ENCODE data around the gene BBS1. TPM values are rescaled to one million over a fixed set of nuclear protein-coding genes. Genes with fewer than 3 reads are reported as not detected.

Gene BBS1
- total RNA-seq, 2 experiments from 2014 or later = 16.8 to 16.9 TPM

- POLR2A ChIA-PET = interaction anchor here (1.3 kb wide), 1 partner anchor 17 kb away, joined by 3 read pairs; no protein-coding TSS in a partner anchor
Measured at GRCh38 chr11:66548774-66549630, 38.6 kb downstream of the BBS1 start.

GRCh38 chr11:66549696-66550095 lies 39.3 kb downstream of the BBS1 start:
- H3K27me3 Mint-ChIP-seq = peaks cover 15% of the 10 kb centered on the region
- H3K36me3 Mint-ChIP-seq (ENCODE audit: low read depth) = no peaks in the 10 kb centered on the region
- no peaks in the 10 kb centered on the region for H3K9me3 Mint-ChIP-seq
- POLR2A ChIA-PET = interaction anchor here (1.3 kb wide), 1 partner anchor 18 kb away, joined by 3 read pairs; no protein-coding TSS in a partner anchor
- DNase-seq = no peak
- no peak overlapping the region for H3K27ac Mint-ChIP-seq
- peaks cover 11% of the 10 kb centered on the region for H3K4me1 Mint-ChIP-seq
- CTCF ChIA-PET = no interaction called here
- no peak overlapping the region for H3K4me3 Mint-ChIP-seq

More at GRCh38 chr11:66548774-66549630, 38.6 kb downstream of the BBS1 start:
- Mint-ChIP-seq H3K27ac (no peak overlapping the region), H3K27me3 (peaks cover 15% of the 10 kb centered on the region), H3K36me3 (ENCODE audit: low read depth) (no peaks in the 10 kb centered on the region), H3K9me3 (no peaks in the 10 kb centered on the region), H3K4me1 (peaks cover 16% of the 10 kb centered on the region), H3K4me3 (no peak overlapping the region)
- DNase-seq = no peak
- CTCF ChIA-PET = no interaction called here

GRCh38 chr11:66550887-66551286 lies 40.5 kb downstream of the BBS1 start:
- Mint-ChIP-seq H3K27me3 (peaks cover 18% of the 10 kb centered on the region), H3K4me1 (peaks cover 7% of the 10 kb centered on the region), H3K4me3 (no peak overlapping the region), H3K27ac (no peak overlapping the region), H3K9me3 (no peaks in the 10 kb centered on the region), H3K36me3 (ENCODE audit: low read depth) (no peaks in the 10 kb centered on the region)
- DNase-seq = no peak
- ChIA-PET CTCF (no interaction called here), POLR2A (no interaction called here)

GRCh38 chr11:66554602-66555001 lies 44.2 kb downstream of the BBS1 start:
- DNase-seq = no peak
- Mint-ChIP-seq H3K4me3 (no peak overlapping the region), H3K27me3 (peaks cover 14% of the 10 kb centered on the region), H3K4me1 (no peaks in the 10 kb centered on the region), H3K36me3 (ENCODE audit: low read depth) (no peaks in the 10 kb centered on the region), H3K9me3 (no peaks in the 10 kb centered on the region), H3K27ac (no peak overlapping the region)
- CTCF ChIA-PET = no interaction called here
- POLR2A ChIA-PET = interaction anchor here (1.0 to 3.8 kb wide), 3 partner anchors 9 to 74 kb away, joined by 3 to 16 read pairs (median 3); partner anchors contain the start of genes ACTN3, DPP3 and ZDHHC24

GRCh38 chr11:66555416-66555815 lies 45.0 kb downstream of the BBS1 start:
- no peaks in the 10 kb centered on the region for H3K9me3 Mint-ChIP-seq
- no peak overlapping the region for H3K4me3 Mint-ChIP-seq
- peaks cover 11% of the 10 kb centered on the region for H3K27me3 Mint-ChIP-seq
- H3K27ac Mint-ChIP-seq = no peak overlapping the region
- POLR2A ChIA-PET = interaction anchor here (1.0 to 3.8 kb wide), 2 partner anchors 9 to 14 kb away, joined by 3 to 16 read pairs; partner anchors contain the start of genes ACTN3 and ZDHHC24
- H3K36me3 Mint-ChIP-seq (ENCODE audit: low read depth) = no peaks in the 10 kb centered on the region
- no peaks in the 10 kb centered on the region for H3K4me1 Mint-ChIP-seq
- DNase-seq = no peak
- CTCF ChIA-PET = no interaction called here

- CTCF ChIA-PET = no interaction called here
- POLR2A ChIA-PET = interaction anchor here (3.8 kb wide), 1 partner anchor 10 kb away, joined by 16 read pairs; the partner anchor contains the start of genes ACTN3 and ZDHHC24
- no peaks in the 10 kb centered on the region for H3K9me3 Mint-ChIP-seq
- H3K27me3 Mint-ChIP-seq = peaks cover 9% of the 10 kb centered on the region
- H3K27ac Mint-ChIP-seq = no peak overlapping the region
- no peaks in the 10 kb centered on the region for H3K4me1 Mint-ChIP-seq
- H3K4me3 Mint-ChIP-seq = no peak overlapping the region
- H3K36me3 Mint-ChIP-seq (ENCODE audit: low read depth) = no peaks in the 10 kb centered on the region
- no peak for DNase-seq
Measured at GRCh38 chr11:66556086-66556485, 45.7 kb downstream of the BBS1 start.

- H3K27ac Mint-ChIP-seq = no peak overlapping the region
- CTCF ChIA-PET = interaction anchor here (1.3 kb wide), 1 partner anchor 19 kb away, joined by 3 read pairs; no protein-coding TSS in a partner anchor
- POLR2A ChIA-PET = interaction anchor here (3.8 kb wide), 1 partner anchor 12 kb away, joined by 16 read pairs; the partner anchor contains the start of genes ACTN3 and ZDHHC24
Measured at GRCh38 chr11:66557733-66558326, 47.4 kb downstream of the BBS1 start.

GRCh38 chr11:66559142-66559865 lies 48.9 kb downstream of the BBS1 start:
- Mint-ChIP-seq H3K27me3 (peaks cover 9% of the 10 kb centered on the region), H3K4me3 (no peak overlapping the region), H3K4me1 (no peaks in the 10 kb centered on the region), H3K9me3 (no peaks in the 10 kb centered on the region), H3K27ac (no peak overlapping the region), H3K36me3 (ENCODE audit: low read depth) (no peaks in the 10 kb centered on the region)
- CTCF ChIA-PET = no interaction called here
- peak; percentile 31 for DNase-seq
- POLR2A ChIA-PET = no interaction called here

More at GRCh38 chr11:66557733-66558326, 47.4 kb downstream of the BBS1 start:
- H3K27me3 Mint-ChIP-seq = peaks cover 9% of the 10 kb centered on the region
- no peaks in the 10 kb centered on the region for H3K9me3 Mint-ChIP-seq
- H3K4me1 Mint-ChIP-seq = no peaks in the 10 kb centered on the region
- DNase-seq = no peak
- no peak overlapping the region for H3K4me3 Mint-ChIP-seq
- H3K36me3 Mint-ChIP-seq (ENCODE audit: low read depth) = no peaks in the 10 kb centered on the region

- DNase-seq = no peak
Measured at GRCh38 chr11:66559866-66560676, 49.6 kb downstream of the BBS1 start.

GRCh38 chr11:66561178-66561974 lies 50.9 kb downstream of the BBS1 start:
- Mint-ChIP-seq H3K27me3 (peaks cover 6% of the 10 kb centered on the region), H3K9me3 (no peaks in the 10 kb centered on the region), H3K4me3 (no peak overlapping the region), H3K36me3 (ENCODE audit: low read depth) (no peaks in the 10 kb centered on the region), H3K27ac (no peak overlapping the region), H3K4me1 (no peaks in the 10 kb centered on the region)
- POLR2A ChIA-PET = interaction anchor here (2.2 kb wide), 1 partner anchor 15 kb away, joined by 6 read pairs; the partner anchor contains the start of genes ACTN3 and ZDHHC24
- CTCF ChIA-PET = interaction anchor here (0.5 kb wide), 1 partner anchor 34 kb away, joined by 5 read pairs; no protein-coding TSS in a partner anchor
- no peak for DNase-seq

More at GRCh38 chr11:66559866-66560676, 49.6 kb downstream of the BBS1 start:
- Mint-ChIP-seq H3K27me3 (peaks cover 9% of the 10 kb centered on the region), H3K36me3 (ENCODE audit: low read depth) (no peaks in the 10 kb centered on the region), H3K4me1 (no peaks in the 10 kb centered on the region), H3K4me3 (no peak overlapping the region), H3K9me3 (no peaks in the 10 kb centered on the region), H3K27ac (no peak overlapping the region)
- ChIA-PET POLR2A (interaction anchor here (2.2 kb wide), 1 partner anchor 14 kb away, joined by 6 read pairs; the partner anchor contains the start of genes ACTN3 and ZDHHC24), CTCF (no interaction called here)

- ChIA-PET POLR2A (interaction anchor here (2.2 kb wide), 1 partner anchor 16 kb away, joined by 6 read pairs; the partner anchor contains the start of genes ACTN3 and ZDHHC24), CTCF (no interaction called here)
- no peaks in the 10 kb centered on the region for H3K36me3 Mint-ChIP-seq (ENCODE audit: low read depth)
- peaks cover 8% of the 10 kb centered on the region for H3K27me3 Mint-ChIP-seq
- no peak for DNase-seq
- no peaks in the 10 kb centered on the region for H3K9me3 Mint-ChIP-seq
- H3K27ac Mint-ChIP-seq = no peak overlapping the region
- H3K4me1 Mint-ChIP-seq = no peaks in the 10 kb centered on the region
- no peak overlapping the region for H3K4me3 Mint-ChIP-seq
Measured at GRCh38 chr11:66561975-66562248, 51.5 kb downstream of the BBS1 start.

All from activated CD4-positive, alpha-beta memory T cell treated with anti-CD3 and anti-CD28 coated beads, Interleukin-2, amount 10 ng/mL, durations not matched to agents 7 days and 5 days (primary cell).